NCI-H82 (cell line): ENCODE measurements around the gene SEMA3F.
A peak's percentile ranks its signal among the peaks of the same experiment; 100 is the strongest.

Source experiments
- DNase-seq: peaks from one replicate; lab custom pipeline; 2025; lab: John Stamatoyannopoulos, UW

SEMA3F gene

DNA sequence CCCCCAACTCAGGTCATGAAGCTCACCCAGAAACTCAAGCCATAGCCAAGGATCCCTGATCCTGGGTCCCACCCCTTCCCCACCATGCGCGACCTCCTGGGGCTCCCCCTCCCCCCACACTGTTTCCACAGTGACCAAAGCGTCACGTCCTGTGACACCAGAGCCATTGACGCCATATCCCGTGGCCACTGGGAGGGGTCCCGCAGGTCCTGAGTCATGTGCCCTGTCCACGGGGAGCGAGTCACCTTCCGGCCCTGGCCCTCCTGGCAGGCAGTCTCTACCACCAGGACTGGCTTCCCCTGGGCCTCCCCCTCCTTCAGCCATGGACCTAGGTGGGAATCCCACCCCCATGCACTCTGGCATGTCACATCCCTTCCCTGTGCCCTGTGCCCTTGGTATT lies 15.6 kb downstream of the SEMA3F start:
- DNase-seq = no peak

DNA sequence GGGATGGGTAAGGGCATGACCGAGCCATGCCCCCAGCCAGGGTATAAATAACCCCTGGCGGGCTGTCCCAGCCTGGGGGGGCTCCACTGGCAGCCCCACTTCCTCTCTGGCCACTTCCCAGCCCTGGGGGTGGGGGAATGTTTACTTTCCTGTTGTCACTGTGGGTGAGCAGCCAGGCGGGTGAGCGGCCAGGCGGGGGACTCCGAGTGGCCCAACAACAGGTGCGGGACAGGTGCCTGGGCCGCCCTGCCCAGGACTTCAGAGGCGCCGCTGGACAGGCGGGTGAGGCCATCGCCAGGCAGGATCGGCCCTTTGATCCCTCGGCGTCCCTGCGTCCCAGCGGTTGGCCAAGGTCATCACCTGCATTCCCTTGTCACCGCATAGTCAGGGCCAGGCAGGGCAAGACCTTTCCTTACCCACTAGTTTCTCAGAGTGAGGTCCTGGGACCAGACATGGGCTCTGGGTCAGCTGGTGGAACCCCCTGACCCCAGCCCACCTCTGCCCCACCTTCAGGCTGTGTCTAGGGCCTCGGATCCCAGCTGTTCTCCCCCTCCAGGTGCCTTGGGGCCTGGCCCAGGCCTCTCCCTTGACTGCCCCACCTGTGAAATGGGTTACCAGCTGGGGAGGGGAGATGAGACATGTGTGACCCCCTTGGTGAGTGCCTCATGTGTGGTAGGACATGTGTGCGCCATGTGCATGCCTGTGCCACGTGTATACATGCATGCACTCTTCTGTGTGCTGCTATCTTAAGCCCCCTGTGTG lies 16.6 kb downstream of the SEMA3F start:
- DNase-seq = no peak

DNA sequence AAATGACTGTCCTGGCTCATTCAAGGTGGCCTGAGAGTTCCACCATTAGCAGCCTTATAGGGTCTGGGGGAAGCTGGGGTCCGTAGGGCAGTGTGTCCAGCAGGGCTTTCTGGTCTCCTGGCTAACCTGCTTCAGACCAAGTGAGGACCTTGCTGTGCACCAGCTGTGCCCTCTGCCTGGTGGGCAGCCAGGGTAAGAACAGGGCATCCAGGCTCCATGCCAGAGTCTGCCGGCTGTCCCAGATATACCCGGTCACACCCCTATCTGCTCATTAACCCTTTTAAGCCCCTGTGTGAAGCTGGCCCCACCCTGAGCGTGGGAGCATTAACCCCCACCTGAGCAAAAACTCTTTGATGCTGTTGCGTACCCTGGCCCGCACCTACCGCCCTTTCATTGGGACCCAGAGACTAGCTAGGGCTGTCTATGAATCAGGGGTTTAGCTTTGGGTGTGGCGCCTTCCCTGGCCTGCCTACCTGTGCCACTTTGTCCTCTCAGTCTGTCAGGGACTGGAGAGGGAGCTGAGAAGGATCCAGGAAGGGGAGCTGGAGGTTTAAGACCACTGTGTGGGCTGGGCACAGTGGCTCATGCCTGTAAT lies 17.6 kb downstream of the SEMA3F start:
- DNase-seq = no peak

DNA sequence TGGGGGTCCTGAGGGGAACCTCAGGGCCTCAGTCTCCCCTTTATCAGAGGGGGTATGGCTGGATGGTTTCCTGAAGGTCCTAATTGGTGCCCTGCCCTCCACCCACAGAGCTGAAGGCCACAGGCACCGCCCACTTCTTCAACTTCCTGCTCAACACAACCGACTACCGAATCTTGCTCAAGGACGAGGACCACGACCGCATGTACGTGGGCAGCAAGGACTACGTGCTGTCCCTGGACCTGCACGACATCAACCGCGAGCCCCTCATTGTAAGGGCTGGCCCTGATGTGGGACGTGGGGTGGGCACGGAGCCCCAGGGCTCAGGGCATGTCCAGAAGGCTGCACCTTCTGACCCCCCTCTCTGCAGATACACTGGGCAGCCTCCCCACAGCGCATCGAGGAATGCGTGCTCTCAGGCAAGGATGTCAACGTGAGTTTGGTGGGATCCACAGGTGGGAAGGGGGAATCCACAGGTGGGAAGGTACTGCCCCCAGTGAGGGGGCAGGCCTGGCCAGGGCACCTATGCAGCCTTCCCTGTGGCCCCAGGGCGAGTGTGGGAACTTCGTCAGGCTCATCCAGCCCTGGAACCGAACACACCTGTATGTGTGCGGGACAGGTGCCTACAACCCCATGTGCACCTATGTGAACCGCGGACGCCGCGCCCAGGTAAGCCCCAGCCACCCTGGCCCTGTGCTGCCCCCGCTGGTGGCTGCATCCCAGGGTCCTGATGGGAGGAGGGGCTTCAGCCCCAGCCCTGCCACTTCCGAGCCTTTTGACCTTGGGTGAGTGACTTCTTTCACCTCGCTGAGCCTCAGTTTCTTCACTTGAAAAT lies 18.8 kb downstream of the SEMA3F start:
- no peak for DNase-seq

DNA sequence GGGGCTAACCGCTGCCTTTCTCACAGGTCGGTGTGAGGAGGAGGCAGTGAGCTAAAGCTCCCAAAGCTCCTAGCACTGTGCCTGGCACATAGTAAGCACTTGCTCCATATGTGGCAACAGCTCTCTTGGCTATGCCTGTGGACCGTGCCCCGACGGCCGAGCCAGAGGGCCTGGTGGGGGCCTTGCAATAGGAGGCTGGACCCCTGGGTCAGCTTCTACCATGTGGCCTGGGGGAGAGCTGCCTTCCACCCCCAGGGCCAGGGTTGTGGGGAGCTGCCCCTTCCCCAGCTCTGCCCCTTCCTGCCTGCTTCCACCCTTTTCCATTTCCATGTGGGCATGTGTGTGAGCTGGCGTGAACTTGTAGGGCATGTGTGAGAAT lies 19.4 kb downstream of the SEMA3F start:
- no peak for DNase-seq

DNA sequence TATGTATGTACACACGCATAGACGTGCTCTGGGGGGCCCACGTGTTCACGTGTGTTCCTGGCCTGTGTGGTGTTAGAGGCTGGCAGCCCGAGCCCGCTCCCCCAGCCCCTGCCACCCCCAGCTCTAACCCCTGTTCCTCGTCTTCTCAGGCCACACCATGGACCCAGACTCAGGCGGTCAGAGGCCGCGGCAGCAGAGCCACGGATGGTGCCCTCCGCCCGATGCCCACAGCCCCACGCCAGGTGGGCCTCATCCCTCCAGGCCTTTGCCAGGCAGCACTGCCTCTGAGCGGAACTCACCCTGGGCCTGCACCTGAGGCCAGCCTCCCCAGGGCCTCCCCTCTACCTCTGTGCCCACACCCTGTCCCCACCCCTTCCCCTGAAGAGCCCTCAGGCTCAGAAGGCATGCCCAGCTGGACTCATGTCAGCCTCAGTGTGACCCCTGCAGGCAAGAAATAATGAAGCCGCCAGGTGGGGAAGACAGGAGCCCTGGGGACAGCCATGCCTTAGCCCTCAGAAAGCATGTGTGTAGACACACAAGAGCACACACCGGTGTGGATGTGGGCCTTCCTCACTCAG lies 19.9 kb downstream of the SEMA3F start:
- no peak for DNase-seq

DNA sequence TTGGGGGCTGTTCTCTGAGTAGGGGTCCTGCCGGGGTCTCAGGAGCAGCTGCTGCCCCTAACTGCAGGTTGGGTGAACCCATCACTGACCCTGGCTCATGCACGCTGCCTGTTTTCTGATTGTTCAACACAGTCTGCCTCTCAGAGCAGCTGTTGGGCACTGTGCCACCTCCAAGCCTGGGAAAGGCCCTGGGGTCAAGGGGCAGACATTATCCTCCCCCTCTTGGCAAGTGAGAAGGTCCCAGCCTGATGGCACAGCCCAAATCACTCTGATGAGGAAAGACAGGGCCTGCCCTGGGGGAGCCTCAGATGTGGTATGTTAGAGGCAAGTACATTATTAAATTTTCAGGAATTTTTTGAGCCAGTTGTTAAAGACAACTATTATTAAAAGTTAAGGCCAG lies 22.2 kb downstream of the SEMA3F start:
- DNase-seq = no peak

DNA sequence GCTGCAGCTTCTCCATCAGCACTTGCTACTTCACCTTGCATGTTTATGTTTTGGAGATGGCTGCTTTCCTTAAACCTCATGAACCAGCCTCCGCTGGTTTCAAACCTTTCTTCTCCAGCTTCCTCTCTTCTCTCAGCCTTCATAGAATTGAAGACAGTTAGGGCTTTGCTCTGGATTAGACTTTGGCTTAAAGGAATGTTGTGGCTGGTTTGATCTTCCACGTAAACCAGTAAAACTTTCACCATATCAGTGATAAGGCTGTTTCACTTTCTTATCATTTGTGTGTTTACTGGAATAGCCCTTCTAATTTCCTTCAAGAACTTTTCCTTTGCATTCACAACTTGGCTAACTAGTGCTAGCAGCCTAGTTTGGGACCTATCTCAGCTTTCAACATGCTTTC lies 24.6 kb downstream of the SEMA3F start:
- DNase-seq = no peak

DNA sequence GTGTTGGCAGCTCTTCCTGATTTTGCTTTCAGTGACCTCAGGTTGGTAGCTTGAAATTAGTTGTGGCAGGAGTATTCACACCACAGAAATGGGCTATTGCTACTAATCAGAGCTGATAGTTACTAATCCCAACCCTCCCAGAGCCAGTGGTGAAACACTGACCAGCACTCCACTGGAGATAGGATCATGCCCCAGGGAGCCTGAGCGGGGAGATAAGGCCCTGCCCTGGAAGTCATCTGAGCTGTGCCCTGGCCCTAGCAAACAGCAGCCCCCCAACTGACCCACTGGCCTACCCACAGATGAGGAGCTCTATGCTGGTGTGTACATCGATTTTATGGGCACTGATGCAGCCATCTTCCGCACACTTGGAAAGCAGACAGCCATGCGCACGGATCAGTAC lies 26.9 kb downstream of the SEMA3F start:
- DNase-seq = no peak

DNA sequence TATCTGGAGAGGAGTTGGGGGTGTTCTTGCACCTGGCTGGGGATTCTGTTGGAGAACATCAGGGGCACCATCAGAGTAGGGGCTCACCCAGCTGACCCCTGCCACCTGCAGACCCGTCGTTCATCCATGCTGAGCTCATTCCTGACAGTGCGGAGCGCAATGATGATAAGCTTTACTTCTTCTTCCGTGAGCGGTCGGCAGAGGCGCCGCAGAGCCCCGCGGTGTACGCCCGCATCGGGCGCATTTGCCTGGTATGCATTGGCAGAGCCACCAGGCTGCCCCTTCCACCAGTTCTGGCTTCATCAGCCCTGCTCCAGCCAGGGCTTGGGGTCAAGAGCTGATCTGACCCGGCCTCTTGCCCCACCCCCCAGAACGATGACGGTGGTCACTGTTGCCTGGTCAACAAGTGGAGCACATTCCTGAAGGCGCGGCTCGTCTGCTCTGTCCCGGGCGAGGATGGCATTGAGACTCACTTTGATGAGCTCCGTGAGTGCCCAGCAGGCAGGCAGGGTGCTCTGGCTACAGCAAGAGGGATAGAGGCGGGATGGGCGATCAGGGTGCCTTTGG lies 27.5 kb downstream of the SEMA3F start:
- no peak for DNase-seq

DNA sequence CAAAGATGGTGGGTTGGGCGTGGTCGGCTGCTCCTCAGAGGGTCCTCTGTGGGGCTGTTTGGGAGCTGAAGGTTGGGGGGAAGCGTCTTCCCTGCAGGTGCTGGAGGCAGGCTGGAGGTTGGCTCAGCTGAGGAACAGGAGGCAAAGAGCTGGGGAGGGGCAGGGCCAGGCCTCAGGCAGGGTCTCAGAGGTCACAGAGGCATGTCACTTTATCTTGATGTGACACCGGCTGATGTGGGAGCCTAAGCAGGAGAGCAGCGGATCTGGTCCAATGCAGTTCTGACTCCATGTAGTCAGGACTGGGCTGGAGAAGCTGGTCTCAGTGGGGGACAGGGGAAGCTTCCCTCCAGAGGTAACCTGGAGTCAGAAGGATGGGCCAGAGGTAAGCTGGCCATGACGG lies 28.6 kb downstream of the SEMA3F start:
- no peak for DNase-seq

DNA sequence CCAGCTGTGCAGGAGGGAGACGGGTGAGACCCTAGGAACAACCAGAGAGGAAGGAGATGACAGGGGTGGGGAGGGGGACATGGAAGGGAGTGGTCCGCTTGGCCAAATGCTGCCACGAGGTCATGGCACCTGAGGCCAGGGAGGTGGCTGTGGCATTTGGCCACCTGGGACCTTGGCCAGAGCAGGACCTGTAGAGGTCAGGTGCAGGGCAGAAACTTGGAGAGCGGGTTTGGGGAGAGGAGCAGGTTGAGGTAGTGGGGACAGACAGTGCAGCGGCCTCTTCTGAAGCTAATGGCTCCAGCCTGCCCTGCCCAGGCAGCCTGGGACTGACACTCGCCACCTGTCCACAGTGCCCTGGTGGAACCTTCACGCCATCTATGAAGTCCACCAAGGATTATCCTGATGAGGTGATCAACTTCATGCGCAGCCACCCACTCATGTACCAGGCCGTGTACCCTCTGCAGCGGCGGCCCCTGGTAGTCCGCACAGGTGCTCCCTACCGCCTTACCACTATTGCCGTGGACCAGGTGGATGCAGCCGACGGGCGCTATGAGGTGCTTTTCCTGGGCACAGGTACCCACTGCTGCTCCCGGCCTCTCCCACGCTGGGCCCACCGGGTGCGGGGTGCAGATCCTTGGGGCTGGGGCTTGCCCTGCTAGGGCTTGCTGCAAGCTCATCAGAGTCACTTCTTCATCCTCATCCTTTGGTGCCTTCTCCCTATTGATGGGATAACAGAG lies 29.3 kb downstream of the SEMA3F start:
- no peak for DNase-seq

DNA sequence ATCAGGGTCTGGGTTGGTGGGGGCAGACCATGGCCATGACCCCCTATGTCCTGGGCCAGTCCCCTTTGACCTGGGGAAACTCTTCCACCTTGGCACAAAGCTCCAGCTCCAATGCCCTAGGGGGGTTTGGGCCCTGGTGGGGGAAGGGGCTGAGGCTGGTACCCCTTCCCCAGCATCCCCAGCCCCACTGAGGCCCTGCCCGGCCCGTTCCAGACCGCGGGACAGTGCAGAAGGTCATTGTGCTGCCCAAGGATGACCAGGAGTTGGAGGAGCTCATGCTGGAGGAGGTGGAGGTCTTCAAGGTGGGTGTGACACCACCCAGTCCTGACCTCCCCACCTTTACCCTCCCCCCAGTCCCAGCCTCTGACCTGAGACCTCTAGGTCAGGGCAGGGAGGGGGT lies 30.1 kb downstream of the SEMA3F start:
- no peak for DNase-seq

DNA sequence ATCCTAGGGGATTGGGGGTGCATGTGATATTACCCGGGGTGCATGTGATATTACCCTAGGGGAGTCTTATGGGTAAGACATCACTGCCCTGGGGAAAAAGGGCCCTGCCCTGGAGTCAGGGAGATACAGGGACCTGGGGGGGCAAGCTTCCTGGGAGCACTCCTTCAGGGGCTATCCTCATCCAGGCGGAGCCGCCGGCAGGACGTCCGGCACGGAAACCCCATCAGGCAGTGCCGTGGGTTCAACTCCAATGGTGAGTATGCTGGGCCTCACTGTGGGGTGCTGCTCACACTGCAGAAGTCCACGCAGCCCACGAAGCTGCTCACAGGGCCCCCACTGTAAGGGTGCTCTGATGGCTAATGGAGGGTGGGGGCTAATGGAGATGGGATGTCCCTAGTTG lies 31.0 kb downstream of the SEMA3F start:
- no peak for DNase-seq

DNA sequence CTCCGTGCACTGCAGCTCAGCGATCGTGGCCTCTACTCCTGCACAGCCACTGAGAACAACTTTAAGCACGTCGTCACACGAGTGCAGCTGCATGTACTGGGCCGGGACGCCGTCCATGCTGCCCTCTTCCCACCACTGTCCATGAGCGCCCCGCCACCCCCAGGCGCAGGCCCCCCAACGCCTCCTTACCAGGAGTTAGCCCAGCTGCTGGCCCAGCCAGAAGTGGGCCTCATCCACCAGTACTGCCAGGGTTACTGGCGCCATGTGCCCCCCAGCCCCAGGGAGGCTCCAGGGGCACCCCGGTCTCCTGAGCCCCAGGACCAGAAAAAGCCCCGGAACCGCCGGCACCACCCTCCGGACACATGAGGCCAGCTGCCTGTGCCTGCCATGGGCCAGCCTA lies 32.6 kb downstream of the SEMA3F start:
- no peak for DNase-seq

DNA sequence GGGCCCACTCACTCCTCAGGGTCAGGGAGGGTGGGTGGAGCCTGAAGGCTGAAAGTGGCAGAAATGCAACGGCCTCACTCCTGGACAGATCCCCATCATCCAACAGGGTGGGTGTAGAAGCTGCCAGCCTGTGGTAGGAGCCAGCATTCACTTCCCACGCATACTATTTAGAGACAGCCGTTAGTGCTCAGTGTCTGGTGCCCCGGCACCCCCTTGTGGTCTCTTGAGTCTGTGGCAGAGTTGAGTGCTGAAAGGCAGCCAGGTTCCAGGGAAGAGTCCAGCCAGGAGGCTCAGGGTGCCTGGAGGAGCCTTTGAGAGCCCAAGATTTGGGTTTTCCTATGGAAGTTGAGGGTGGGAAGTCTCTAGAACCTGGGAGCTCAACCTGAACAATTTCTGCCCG lies 34.1 kb downstream of the SEMA3F start:
- peak; percentile 89 for DNase-seq

DNA sequence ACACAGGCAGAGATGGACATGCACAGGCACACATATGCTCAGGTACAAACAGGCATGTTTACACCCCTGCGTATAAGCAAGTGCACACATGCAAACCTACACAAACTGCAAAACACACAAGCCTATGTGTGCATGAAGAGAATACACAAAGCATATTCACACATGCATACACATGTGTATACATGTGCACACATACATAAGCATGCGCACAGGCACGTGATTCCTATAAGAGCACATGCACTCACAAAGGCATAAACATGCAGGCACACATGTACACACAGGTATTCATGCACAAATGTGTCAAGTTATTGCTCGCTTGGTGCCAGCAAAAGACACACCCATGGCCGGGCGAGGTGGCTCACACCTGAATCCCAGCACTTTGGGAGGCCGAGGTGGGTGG lies 34.9 kb downstream of the SEMA3F start:
- DNase-seq = peak; percentile 22

DNA sequence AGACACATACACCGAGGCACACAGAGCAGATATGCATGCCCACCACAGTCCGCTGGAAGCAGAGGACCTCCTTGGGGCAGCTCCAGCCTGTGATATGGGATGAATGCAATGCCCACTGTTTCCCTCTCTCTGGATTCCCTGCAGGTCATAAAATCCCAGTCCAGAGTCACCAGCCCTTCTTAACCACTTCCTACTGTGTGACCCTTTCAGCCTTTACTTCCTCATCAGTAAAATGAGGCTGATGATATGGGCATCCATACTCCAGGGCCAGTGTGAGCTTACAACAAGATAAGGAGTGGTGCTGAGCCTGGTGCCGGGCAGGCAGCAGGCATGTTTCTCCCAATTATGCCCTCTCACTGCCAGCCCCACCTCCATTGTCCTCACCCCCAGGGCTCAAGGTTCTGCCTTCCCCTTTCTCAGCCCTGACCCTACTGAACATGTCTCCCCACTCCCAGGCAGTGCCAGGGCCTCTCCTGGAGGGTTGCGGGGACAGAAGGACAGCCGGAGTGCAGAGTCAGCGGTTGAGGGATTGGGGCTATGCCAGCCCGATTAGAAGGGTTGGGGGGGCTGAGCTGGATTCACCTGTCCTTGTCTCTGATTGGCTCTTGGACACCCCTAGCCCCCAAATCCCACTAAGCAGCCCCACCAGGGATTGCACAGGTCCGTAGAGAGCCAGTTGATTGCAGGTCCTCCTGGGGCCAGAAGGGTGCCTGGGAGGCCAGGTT lies 36.0 kb downstream of the SEMA3F start, which contains the start of gene GNAT1:
GNAT1 (plus strand) TSS at position 675 of the 725 bp plus-strand sequence. CDS start 116 bp downstream, outside the sequence.
- peak; percentile 40 for DNase-seq

DNA sequence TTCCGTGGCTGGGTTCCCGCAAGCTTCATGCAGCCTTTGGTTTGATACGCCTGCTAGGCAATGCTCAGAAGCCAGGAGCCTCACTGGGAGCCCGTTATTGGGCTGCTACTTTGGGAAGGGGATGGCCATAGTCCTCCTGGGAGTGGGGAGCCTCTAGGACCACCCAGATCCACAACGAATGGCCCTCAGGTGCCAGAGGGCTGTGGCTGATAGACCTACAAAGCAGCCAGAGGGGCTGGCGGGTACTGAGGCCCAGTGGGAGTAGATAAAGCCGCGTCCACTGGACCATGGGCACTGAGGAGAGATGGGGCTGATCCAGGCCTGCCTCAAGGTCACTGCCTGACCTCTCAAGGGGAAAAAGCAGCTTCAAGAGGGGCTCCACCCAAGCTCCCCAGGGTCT lies 37.0 kb downstream of the SEMA3F start:
- DNase-seq = no peak

DNA sequence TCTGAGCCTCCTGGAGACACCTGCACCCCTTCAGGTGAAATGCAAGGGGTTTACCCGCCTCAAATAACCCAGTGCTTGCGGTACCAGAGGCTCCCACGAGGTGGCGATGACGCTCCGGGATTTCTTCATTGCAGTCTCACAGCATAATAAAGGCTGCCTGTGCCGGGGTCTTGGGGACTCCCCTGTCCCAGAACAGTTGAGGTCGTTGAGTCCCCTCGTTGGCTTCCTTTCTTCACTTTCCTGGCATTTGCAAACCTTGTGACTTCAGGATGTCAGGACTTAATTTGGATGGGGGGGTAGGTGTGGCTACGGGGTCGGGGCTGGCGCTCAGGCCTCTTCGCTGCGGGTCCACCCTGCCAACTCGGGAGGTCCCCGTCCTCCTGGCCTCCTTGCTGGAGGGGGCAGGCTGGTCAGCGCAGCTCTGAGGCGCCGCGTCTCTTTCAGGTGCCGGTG lies 37.6 kb downstream of the SEMA3F start:
- peak; percentile 81 for DNase-seq

DNA sequence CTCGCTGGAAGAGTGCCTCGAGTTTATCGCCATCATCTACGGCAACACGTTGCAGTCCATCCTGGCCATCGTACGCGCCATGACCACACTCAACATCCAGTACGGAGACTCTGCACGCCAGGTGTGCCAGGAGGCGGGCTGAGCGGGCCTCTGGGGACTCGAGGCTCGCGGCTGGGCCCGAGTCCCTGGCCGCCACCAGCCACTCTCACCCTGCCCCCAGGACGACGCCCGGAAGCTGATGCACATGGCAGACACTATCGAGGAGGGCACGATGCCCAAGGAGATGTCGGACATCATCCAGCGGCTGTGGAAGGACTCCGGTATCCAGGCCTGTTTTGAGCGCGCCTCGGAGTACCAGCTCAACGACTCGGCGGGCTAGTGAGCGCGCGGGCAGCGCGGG lies 38.2 kb downstream of the SEMA3F start:
- DNase-seq = no peak
